ENCODE results near the gene SORCS3. TPM values are rescaled to one million over a fixed set of nuclear protein-coding genes. Genes with fewer than 3 reads are reported as not detected.

SORCS3 gene
- total and polyA plus RNA-seq, 2 donors (not counting 1 experiment from before 2014, with no cell fraction given): not detected

- ATAC-seq (ENCODE audit: low read depth): no peak
- H3K4me2 ChIP-seq (replicated peaks; ENCODE audit: low read depth, low read length, poor library complexity, severe bottlenecking): no peak overlapping the region
- H3K4me3 ChIP-seq (ENCODE audit: control extremely low read depth in 1 of 5, extremely low read depth in 1 of 5, insufficient read depth in 1 of 5, low read depth in 2 of 5, low read length in 4 of 5): no peak overlapping the region
- Mint-ChIP-seq H3K27me3 (no peaks in the 10 kb centered on the region), H3K4me3 (no peak overlapping the region), H3K4me1 (no peaks in the 10 kb centered on the region), H3K27ac (no peak overlapping the region), H3K9me3 (ENCODE audit: insufficient read depth) (no peaks in the 10 kb centered on the region)
- no peak overlapping the region for H3K27ac ChIP-seq (ENCODE audit: low read length in 2 of 2)
- H3K27me3 ChIP-seq (replicated peaks in 1 of 4; ENCODE audit: control extremely low read depth in 1 of 4, control insufficient read depth in 3 of 4, insufficient read depth in 4 of 4, low read length in 3 of 4): no peaks in the 10 kb centered on the region
- no peaks in the 10 kb centered on the region for H3K36me3 ChIP-seq (replicated peaks in 1 of 2; ENCODE audit: control extremely low read depth in 1 of 2, control insufficient read depth in 1 of 2, extremely low read depth in 1 of 2, insufficient read depth in 2 of 2, low read length in 1 of 2)
- no peak for DNase-seq
- ChIA-PET CTCF (no interaction called here), POLR2A (no interaction called here)
- TF ChIP-seq EZH2 (IDR thresholded peaks at IDR 0.05; ENCODE audit: borderline replicate concordance, insufficient read depth, low read depth, low read length, poor library complexity, severe bottlenecking) (no peak), CTCF (IDR thresholded peaks at IDR 0.05) (no peak)
- H4K20me1 ChIP-seq (ENCODE audit: control insufficient read depth, insufficient read depth, low read length, poor library complexity, severe bottlenecking): no peaks in the 10 kb centered on the region
- intact Hi-C loops (cut with micrococcal nuclease): no loop called here
- no peak overlapping the region for H3K9ac ChIP-seq (ENCODE audit: low read length)
- H3K9me3 ChIP-seq (ENCODE audit: control extremely low read depth in 1 of 3, control insufficient read depth in 2 of 3, insufficient read depth in 1 of 3, low read length in 2 of 3): no peaks in the 10 kb centered on the region
- H3K79me2 ChIP-seq (ENCODE audit: control insufficient read depth, insufficient read depth, low read length): no peaks in the 10 kb centered on the region
- H2AFZ ChIP-seq (ENCODE audit: insufficient read depth, low read depth, low read length, poor library complexity, severe bottlenecking): no peak overlapping the region
- H3K4me1 ChIP-seq (ENCODE audit: control insufficient read depth in 2 of 2, insufficient read depth in 2 of 2, low read length in 2 of 2): no peaks in the 10 kb centered on the region
Observed at GRCh38 chr10:104941662-104942061, 300.6 kb downstream of the SORCS3 start.

- ChIA-PET CTCF (no interaction called here), POLR2A (no interaction called here)
- Histone ChIP-seq H3K4me2 (replicated peaks; ENCODE audit: low read depth, low read length, poor library complexity, severe bottlenecking) (no peak overlapping the region), H3K27me3 (replicated peaks in 1 of 4; ENCODE audit: control extremely low read depth in 1 of 4, control insufficient read depth in 3 of 4, insufficient read depth in 4 of 4, low read length in 3 of 4) (no peaks in the 10 kb centered on the region), H3K27ac (ENCODE audit: low read length in 2 of 2) (no peak overlapping the region), H4K20me1 (ENCODE audit: control insufficient read depth, insufficient read depth, low read length, poor library complexity, severe bottlenecking) (no peaks in the 10 kb centered on the region), H3K79me2 (ENCODE audit: control insufficient read depth, insufficient read depth, low read length) (no peaks in the 10 kb centered on the region), H2AFZ (ENCODE audit: insufficient read depth, low read depth, low read length, poor library complexity, severe bottlenecking) (no peak overlapping the region), H3K4me3 (ENCODE audit: control extremely low read depth in 1 of 5, extremely low read depth in 1 of 5, insufficient read depth in 1 of 5, low read depth in 2 of 5, low read length in 4 of 5) (no peak overlapping the region), H3K9me3 (ENCODE audit: control extremely low read depth in 1 of 3, control insufficient read depth in 2 of 3, insufficient read depth in 1 of 3, low read length in 2 of 3) (peaks cover 0 to 4% (median 0%) of the 10 kb centered on the region in 3 donors), H3K9ac (ENCODE audit: low read length) (no peak overlapping the region), H3K4me1 (ENCODE audit: control insufficient read depth in 2 of 2, insufficient read depth in 2 of 2, low read length in 2 of 2) (no peaks in the 10 kb centered on the region), H3K36me3 (replicated peaks in 1 of 2; ENCODE audit: control extremely low read depth in 1 of 2, control insufficient read depth in 1 of 2, extremely low read depth in 1 of 2, insufficient read depth in 2 of 2, low read length in 1 of 2) (no peaks in the 10 kb centered on the region)
- Mint-ChIP-seq H3K9me3 (ENCODE audit: insufficient read depth) (no peaks in the 10 kb centered on the region), H3K27ac (no peak overlapping the region), H3K27me3 (no peaks in the 10 kb centered on the region), H3K4me1 (no peaks in the 10 kb centered on the region), H3K4me3 (no peak overlapping the region)
- TF ChIP-seq CTCF (IDR thresholded peaks at IDR 0.05): no peak
- no peak for TF ChIP-seq EZH2 (IDR thresholded peaks at IDR 0.05; ENCODE audit: borderline replicate concordance, insufficient read depth, low read depth, low read length, poor library complexity, severe bottlenecking)
- DNase-seq (no peak), ATAC-seq (ENCODE audit: low read depth) (no peak)
- intact Hi-C loops (cut with micrococcal nuclease): no loop called here
- WGBS (ENCODE audit: insufficient coverage): 94% methylated on average over 9 of the region's 9 CpGs
Observed at GRCh38 chr10:104947314-104947713, 306.2 kb downstream of the SORCS3 start.

Data from B cell (primary cell).